Lower leg skin (tissue), 4 donors: ENCODE data around the gene CALR3. TPM values are rescaled to one million over a fixed set of nuclear protein-coding genes. Genes with fewer than 3 reads are reported as not detected.
A peak's percentile ranks its signal among the peaks of the same experiment; 100 is the strongest.
"Not testable (repeated sequence)": the region's sequence is repeated elsewhere in the genome, so short reads cannot be mapped to it uniquely, and the experiment has no call there.

ENCODE experiments used
- DNase-seq, 2 donors: peaks; one replicate each; pipeline ENCODE4 v3.0.0-alpha.2; 2019; ENCODE audit warnings: low spot score in 2 of 2
- H3K4me3 ChIP-seq: fragments of 200-600 bp; sonication (generic); 2 replicates; pipeline ENCODE4 v1.5.1; 2017; ENCODE audit warnings: mild to moderate bottlenecking, low read depth; ENCODE audit not compliant: poor library complexity, severe bottlenecking
- CTCF ChIP-seq, 3 donors: fragments of 450-650 bp; IDR thresholded peaks; one replicate each; pipeline ENCODE4 v1.5.1; 2016; ENCODE audit warnings: antibody characterized with exemption in 3 of 3, mild to moderate bottlenecking in 3 of 3, moderate library complexity in 2 of 3
- POLR2A ChIP-seq, 2 donors: fragments of 450-650 bp; IDR thresholded peaks; one replicate each; pipeline ENCODE4 v1.6.1; 2016 to 2017; ENCODE audit warnings: antibody characterized with exemption in 2 of 2, mild to moderate bottlenecking in 1 of 2, moderate library complexity in 1 of 2
- WGBS, 2 donors: methylation state at CpG; one replicate each; pipeline ENCODE4 v1.1.5; 2018; 5-methylcytosine and 5-hydroxymethylcytosine counted together
- intact Hi-C: fragments of 100-400 bp; cut with DNase I; formaldehyde crosslinking; loops from one replicate; pipeline ENCODE4 v1.15.0; 2023; ENCODE audit warnings: low total_unique reads
- total RNA-seq, 4 donors: library from RNA; depleted of rRNA; stranded (reverse); fragments of >200 nt; gene quantifications; one replicate each; pipeline ENCODE4 v1.1.0, GENCODE V29; 2016

The CALR3 gene
- not detected for total RNA-seq

- WGBS, 2 donors = 1% methylated on average over 35 to 41 of the region's 52 CpGs
- H3K4me3 ChIP-seq = peak within 1 kb of the TSS; percentile 61
- peak; percentile 98 to 100 for DNase-seq
- TF ChIP-seq CTCF (IDR thresholded peaks at IDR 0.05) = no peak
- no peak for TF ChIP-seq POLR2A (IDR thresholded peaks at IDR 0.05)
- intact Hi-C loops = no loop called here
These were observed at the start of gene CALR3, which contains the start of gene C19orf44 for GRCh38 chr19:16495982-16496612. CALR3 (minus strand) TSS chr19:16496167; CDS start chr19:16496129, 38 bp downstream. C19orf44 (plus strand) TSS chr19:16496394; CDS start chr19:16500793, 4,399 bp downstream.

- intact Hi-C loops = no loop called here
- DNase-seq = no peak
- 88 to 91% methylated on average over 11 of the region's 11 CpGs for WGBS, 2 donors
- H3K4me3 ChIP-seq = no peak overlapping the region
- TF ChIP-seq POLR2A (IDR thresholded peaks at IDR 0.05) (no peak), CTCF (IDR thresholded peaks at IDR 0.05) (no peak)
These were observed 48.7 kb upstream of the CALR3 start for GRCh38 chr19:16544473-16545231.

- 78 to 79% methylated on average over 6 of the region's 6 CpGs for WGBS, 2 donors
- intact Hi-C loops, DNase-seq, H3K4me3 ChIP-seq: not testable (repeated sequence)
These were observed 47.8 kb upstream of the CALR3 start for GRCh38 chr19:16543734-16544133.

GRCh38 chr19:16542910-16543472 is 47.0 kb upstream of the CALR3 start:
- intact Hi-C loops = no loop called here
- TF ChIP-seq POLR2A (IDR thresholded peaks at IDR 0.05) (no peak), CTCF (IDR thresholded peaks at IDR 0.05) (no peak)
- peak in 1 of 2 donors; percentile 25 for DNase-seq
- 4% methylated on average over 15 of the region's 15 CpGs for WGBS, 2 donors
- H3K4me3 ChIP-seq = peak overlapping the region; percentile 88

GRCh38 chr19:16542045-16542909 is 46.3 kb upstream of the CALR3 start, which contains the start of gene CHERP:
CHERP (minus strand) TSS chr19:16542437; CDS start chr19:16542378, 59 bp downstream.
- intact Hi-C loops = no loop called here
- TF ChIP-seq POLR2A (IDR thresholded peaks at IDR 0.05) = no peak
- no peak for TF ChIP-seq CTCF (IDR thresholded peaks at IDR 0.05)
- peak within 1 kb of the TSS; percentile 94 for H3K4me3 ChIP-seq
- 0 to 1% methylated on average over 59 of the region's 108 CpGs for WGBS, 2 donors
- DNase-seq = peak; percentile 88 to 98
